HepG2 (cell line): Measurements from ENCODE around the gene VAPA. TPM values are rescaled to one million over a fixed set of nuclear protein-coding genes. Genes with fewer than 3 reads are reported as not detected.

Experiments
- ATAC-seq: fragments of 200-7000 bp; cut with Tn5 transposase; 3 replicates; pipeline ENCODE4 v1.9.1; 2020; ENCODE audit warnings: mild to moderate bottlenecking, moderate library complexity
- BruUV-seq: library from RNA; stranded (reverse); fragments of 400-500 nt; replicated peaks from 2 replicates; lab custom pipeline; 2021; lab: Mats Ljungman, UMichigan
- CTCF ChIA-PET: fragments of 300-600 bp; formaldehyde crosslinking; extraction: SDS; loops from one replicate; lab custom pipeline; 2021; ENCODE audit warnings: low total read pairs, inconsistent platforms, low intra/inter-chr PET ratio; lab: Yijun Ruan, JAX
- POLR2A ChIA-PET: fragments of 350-600 bp; sonication (Branson Sonifier 250); formaldehyde crosslinking; loops from one replicate; lab custom pipeline; 2020; ENCODE audit warnings: antibody characterized with exemption, inconsistent platforms; lab: Yijun Ruan, JAX
- DNase-seq: peaks from one replicate; pipeline ENCODE4 v3.0.0-alpha.2; 2015; ENCODE audit warnings: low spot score
- FAIRE-seq: peaks from 3 replicates; lab custom pipeline; 2011; peaks lifted over from hg19 to GRCh38; lab: Jason Lieb, UNC
- H2AFZ ChIP-seq: one replicate; pipeline ENCODE4 v1.6.1; 2011; ENCODE audit warnings: low read length, inconsistent platforms
- H3K27ac ChIP-seq: fragments of 300-600 bp; 3 replicates; pipeline ENCODE4 v1.8.0; 2011; ENCODE audit warnings: mixed run types, mild to moderate bottlenecking, mixed read lengths, low read length, inconsistent platforms; ENCODE audit not compliant: insufficient read depth; ENCODE audit errors: extremely low read length
- H3K27me3 ChIP-seq, 2 experiments: fragments of 200-600 bp in 1 of 2; 2 replicates in 1 of 2; 3 replicates in 1 of 2; pipeline versions ENCODE4 v1.6.0 to v1.8.0; 2011; ENCODE audit warnings: low read length in 2 of 2, mild to moderate bottlenecking in 2 of 2, moderate library complexity in 2 of 2, inconsistent platforms in 1 of 2; ENCODE audit not compliant: insufficient read depth in 2 of 2, control insufficient read depth in 1 of 2
- H3K36me3 ChIP-seq, 2 experiments: fragments of 200-600 bp in 1 of 2; replicated peaks in 1 of 2; 2 replicates in 1 of 2; 3 replicates in 1 of 2; pipeline versions ENCODE4 v1.5.1 to v1.8.0; 2011; ENCODE audit warnings: low read length in 2 of 2, inconsistent platforms in 1 of 2; ENCODE audit not compliant: insufficient read depth in 2 of 2, control insufficient read depth in 1 of 2
- H3K4me1 ChIP-seq: 2 replicates; pipeline ENCODE4 v1.5.1; 2012; ENCODE audit warnings: low read length, inconsistent platforms; ENCODE audit not compliant: insufficient read depth
- H3K4me2 ChIP-seq: 2 replicates; pipeline ENCODE4 v1.6.0; 2011; ENCODE audit warnings: low read depth, low read length, inconsistent platforms
- H3K4me3 ChIP-seq, 3 experiments: fragments of 200-600 bp in 1 of 3; sonication (generic), shearing (Covaris generic) in 1 of 3; replicated peaks in 1 of 3; 2 replicates each; pipeline ENCODE4 v1.5.1; 2011 to 2016; ENCODE audit warnings: low read length in 3 of 3, inconsistent platforms in 2 of 3, low read depth in 2 of 3, mild to moderate bottlenecking in 2 of 3, control low read depth in 1 of 3, mixed read lengths in 1 of 3; ENCODE audit not compliant: insufficient read depth in 1 of 3
- H3K79me2 ChIP-seq: one replicate; pipeline ENCODE4 v1.6.1; 2011; ENCODE audit warnings: low read length, inconsistent platforms; ENCODE audit not compliant: insufficient read depth
- H3K9ac ChIP-seq: 2 replicates; pipeline ENCODE4 v1.6.0; 2011; ENCODE audit warnings: mild to moderate bottlenecking, low read depth, low read length, inconsistent platforms; ENCODE audit not compliant: insufficient read depth
- H3K9me3 ChIP-seq: 2 replicates; pipeline ENCODE4 v1.5.1; 2012; ENCODE audit warnings: mild to moderate bottlenecking, low read length
- H4K20me1 ChIP-seq: 2 replicates; pipeline ENCODE4 v1.6.0; 2011; ENCODE audit warnings: inconsistent platforms, mild to moderate bottlenecking, low read length, moderate library complexity; ENCODE audit not compliant: insufficient read depth
- BCL3 ChIP-seq: sonication (generic); formaldehyde crosslinking; IDR thresholded peaks from 2 replicates; pipeline ENCODE4 v1.5.1; 2020; ENCODE audit warnings: mild to moderate bottlenecking, missing genetic modification reagents, moderate library complexity
- BCL6 ChIP-seq: IDR thresholded peaks from 2 replicates; pipeline ENCODE4 v1.6.1; 2016; ENCODE audit warnings: missing genetic modification reagents, missing compliant biosample characterization
- CCDC6 ChIP-seq: sonication (generic); formaldehyde crosslinking; IDR thresholded peaks from 2 replicates; pipeline ENCODE4 v1.8.1; 2022; ENCODE audit warnings: mild to moderate bottlenecking, missing genetic modification reagents, moderate library complexity
- CEBPG ChIP-seq: IDR thresholded peaks from 2 replicates; pipeline ENCODE4 v1.6.1; 2016
- ERF ChIP-seq: IDR thresholded peaks from 2 replicates; pipeline ENCODE4 v1.6.1; 2018; ENCODE audit warnings: missing biosample characterization, missing genetic modification reagents
- GATAD2A ChIP-seq: IDR thresholded peaks from 2 replicates; pipeline ENCODE4 v1.6.1; 2016
- GRHL1 ChIP-seq: sonication (generic); formaldehyde crosslinking; conservative IDR thresholded peaks from 2 replicates; pipeline ENCODE4 v1.8.0; 2022; ENCODE audit warnings: missing genetic modification reagents
- HOXA5 ChIP-seq: sonication (generic); formaldehyde crosslinking; IDR thresholded peaks from 2 replicates; pipeline ENCODE4 v1.4.0; 2020; ENCODE audit warnings: missing genetic modification reagents
- POLR2AphosphoS5 ChIP-seq: IDR thresholded peaks from 2 replicates; pipeline ENCODE4 v1.6.1; 2012; ENCODE audit warnings: low read depth, low read length
- RAD51 ChIP-seq: fragments of 450-650 bp; IDR thresholded peaks from 2 replicates; pipeline ENCODE4 v1.6.1; 2016; ENCODE audit warnings: borderline replicate concordance
- RARA ChIP-seq: IDR thresholded peaks from 2 replicates; pipeline ENCODE4 v1.6.1; 2016; ENCODE audit warnings: missing genetic modification reagents, missing compliant biosample characterization
- SOX5 ChIP-seq: IDR thresholded peaks from 2 replicates; pipeline ENCODE4 v1.6.1; 2016; ENCODE audit warnings: borderline replicate concordance
- TEAD3 ChIP-seq: optimal IDR thresholded peaks from 2 replicates; pipeline ENCODE3; 2016; ENCODE audit warnings: borderline replicate concordance
- TFDP2 ChIP-seq: sonication (generic); formaldehyde crosslinking; IDR thresholded peaks from 2 replicates; pipeline ENCODE4 v1.4.0; 2020; ENCODE audit warnings: missing genetic modification reagents
- UBTF ChIP-seq: sonication (generic); formaldehyde crosslinking; IDR thresholded peaks from 2 replicates; pipeline ENCODE4 v1.4.0; 2020; ENCODE audit warnings: mild to moderate bottlenecking, missing genetic modification reagents
- ZNF207 ChIP-seq: fragments of 450-650 bp; IDR thresholded peaks from 2 replicates; pipeline ENCODE4 v1.6.1; 2016; ENCODE audit warnings: antibody characterized with exemption, borderline replicate concordance
- ZNF263 ChIP-seq: sonication (generic); formaldehyde crosslinking; IDR thresholded peaks from 2 replicates; pipeline ENCODE4 v1.4.0; 2020; ENCODE audit warnings: missing genetic modification reagents
- ZNF576 ChIP-seq: sonication (generic); formaldehyde crosslinking; IDR thresholded peaks from 2 replicates; pipeline ENCODE4 v1.4.0; 2020; ENCODE audit warnings: mild to moderate bottlenecking, missing genetic modification reagents
- ZNF788 ChIP-seq: sonication (generic); formaldehyde crosslinking; IDR thresholded peaks from 2 replicates; pipeline ENCODE4 v1.5.0; 2020; ENCODE audit warnings: mild to moderate bottlenecking, missing genetic modification reagents, borderline replicate concordance
- WGBS: methylation state at CpG from one replicate; pipeline ENCODE4 v1.1.6; 2017; ENCODE audit warnings: low lambda C conversion rate; 5-methylcytosine and 5-hydroxymethylcytosine counted together
- in situ Hi-C: cut with HindIII; loops from 2 replicates; pipeline ENCODE4 v1.10.0; 2017; ENCODE audit warnings: low pct_unique_long_range_greater_than_20kb; ENCODE audit not compliant: extremely low pct_ligation_motif_present
- intact Hi-C: fragments of 100-400 bp; cut with micrococcal nuclease; formaldehyde crosslinking; loops from one replicate; pipeline ENCODE4 v1.10.0; 2022; ENCODE audit not compliant: unreplicated experiment
- polyA plus RNA-seq, 8 experiments: library from polyadenylated mRNA; depleted of rRNA in 3 of 8; stranded (reverse) in 7 of 8; unstranded in 1 of 8; fragments of >200 nt; fragmentation: Illumina TruSeq in 4 of 8; extraction: Trizol in 4 of 8; gene quantifications; 2 replicates each; pipeline versions ENCODE4 v1.2.1 to v1.2.3, GENCODE V29; 2011 to 2016; ENCODE audit warnings: low read depth in 4 of 8, missing spikeins in 1 of 8, mixed read lengths in 1 of 8; ENCODE audit not compliant: insufficient read depth in 1 of 8
- total RNA-seq, 5 experiments: library from RNA; depleted of rRNA; stranded (reverse); fragments of >200 nt; fragmentation: Illumina TruSeq; extraction: Trizol; gene quantifications; 2 replicates each; pipeline ENCODE4 v1.2.3, GENCODE V29; 2016; ENCODE audit warnings: low read depth in 1 of 5

The VAPA gene
- total and polyA plus RNA-seq, 2 of the 13 experiments (the other 11 are each of a cell fraction or from before 2014, with no cell fraction given) = 167 to 294 TPM

GRCh38 chr18:9987931-9988330, 74.1 kb downstream of the VAPA start (continued):
- TF ChIP-seq CCDC6 (no peak), BCL3 (CRISPR knock-in tag) (no peak), ZNF576 (CRISPR knock-in tag) (no peak), UBTF (no peak), GRHL1 (CRISPR knock-in tag) (no peak)

- Histone ChIP-seq H3K79me2 (no peaks in the 10 kb centered on the region), H3K4me3 (no peak overlapping the region), H3K27ac (no peak overlapping the region), H3K9ac (no peak overlapping the region), H3K4me2 (peak overlapping the region; percentile 60), H3K36me3 (no peaks in the 10 kb centered on the region), H4K20me1 (no peaks in the 10 kb centered on the region), H3K4me1 (peaks cover 31% of the 10 kb centered on the region), H2AFZ (no peak overlapping the region), H3K9me3 (no peaks in the 10 kb centered on the region), H3K27me3 (peaks cover 0 to 30% of the 10 kb centered on the region in 2 experiments; a peak in 3 of 5 replicates)
- FAIRE-seq = peak; percentile 44
- peak; percentile 73 for ATAC-seq
- intact Hi-C loops = no loop called here
- WGBS = 34% methylated on average over 9 of the region's 9 CpGs
- DNase-seq = peak; percentile 28
- ChIA-PET CTCF (no interaction called here), POLR2A (no interaction called here)
- no TSS peak for BruUV-seq
- in situ Hi-C loops = no loop called here
- TF ChIP-seq TFDP2 = no peak
- 0 out of 2 replicates have a peak, but pooled peaks have one; percentile 5 for TF ChIP-seq CEBPG (CRISPR knock-in tag)
- TF ChIP-seq RAD51 = 0 out of 2 replicates have a peak, but pooled peaks have one; percentile 11
- peak; percentile 78 for TF ChIP-seq RARA
- no peak for TF ChIP-seq POLR2AphosphoS5
- no peak for TF ChIP-seq ZNF207
- no peak for TF ChIP-seq HOXA5
- 0 out of 2 replicates have a peak, but pooled peaks have one; percentile 52 for TF ChIP-seq ZNF263 (CRISPR knock-in tag)
- TF ChIP-seq ZNF788 (CRISPR knock-in tag) = no peak
- TF ChIP-seq GATAD2A (CRISPR knock-in tag) = peak; percentile 66
- peak; percentile 66 for TF ChIP-seq TEAD3
- TF ChIP-seq BCL6 (CRISPR knock-in tag) = peak; percentile 49
- TF ChIP-seq ERF (CRISPR knock-in tag) = peak; percentile 30; the same call in 1 of the 2 replicates
- peak; percentile 93; the same call in 1 of the 2 replicates for TF ChIP-seq SOX5 (CRISPR knock-in tag)
These were observed 74.8 kb downstream of the VAPA start for GRCh38 chr18:9988665-9989064.
